NCI-H2081 (cell line): ENCODE data around the gene PSMD11.
"Not testable (repeated sequence)": the region's sequence is repeated elsewhere in the genome, so short reads cannot be mapped to it uniquely, and the experiment has no call there.

Source experiments
- DNase-seq, 2 experiments: peaks; one replicate each; lab custom pipeline; 2025; lab: John Stamatoyannopoulos, UW

PSMD11 gene

DNA sequence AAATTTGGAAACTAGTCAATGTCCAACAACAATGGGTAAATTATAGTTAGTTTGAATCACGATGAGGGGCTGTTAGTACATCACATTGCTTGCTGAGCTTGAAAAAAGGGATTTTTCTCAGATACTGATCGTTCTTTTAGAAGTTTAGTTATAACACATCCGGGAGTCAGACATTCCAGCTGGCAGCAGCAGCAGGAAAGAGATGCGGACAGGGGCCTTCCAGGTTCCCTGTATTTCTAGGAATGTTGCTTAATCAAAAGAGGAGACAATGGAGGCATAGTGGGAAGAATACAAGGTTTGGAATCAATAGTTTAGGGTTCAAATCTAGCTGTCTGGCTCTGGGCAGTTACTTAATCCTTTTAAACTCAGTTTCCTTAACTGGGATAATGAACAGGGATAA is 70.3 kb downstream of the PSMD11 start:
- no peak for DNase-seq

DNA sequence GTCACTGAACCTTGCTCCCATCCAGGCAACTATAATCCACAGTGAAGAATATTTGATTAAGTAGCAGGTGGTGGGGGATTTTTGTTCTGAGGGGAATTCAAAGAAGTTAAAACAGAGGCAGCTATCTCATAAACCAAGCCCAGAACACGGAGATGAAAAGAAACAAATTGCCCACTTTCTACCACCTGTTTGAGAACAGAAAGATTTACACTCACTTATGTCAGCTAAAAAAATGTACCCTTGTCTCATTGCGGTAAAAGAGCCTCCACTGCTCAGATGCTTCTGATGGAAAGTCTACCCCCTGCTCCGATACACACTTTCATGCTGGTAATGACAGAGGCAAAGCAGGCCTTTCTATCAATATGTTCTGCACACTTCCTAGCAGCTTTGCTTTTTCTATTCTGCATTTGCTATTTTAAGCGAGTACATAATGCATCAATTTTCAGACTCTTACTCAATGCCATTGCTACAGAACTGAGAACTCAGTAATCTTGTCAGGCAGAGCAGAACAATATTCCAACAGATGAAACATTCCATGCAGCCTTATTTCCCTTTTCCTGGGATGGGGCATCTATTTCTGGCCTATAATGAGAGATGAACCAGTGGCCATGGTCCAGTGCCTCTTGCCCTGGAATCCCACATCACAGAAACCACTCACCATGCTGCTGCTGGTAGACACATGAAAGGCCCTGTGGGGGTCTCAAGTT is 71.5 kb downstream of the PSMD11 start:
- no peak for DNase-seq

DNA sequence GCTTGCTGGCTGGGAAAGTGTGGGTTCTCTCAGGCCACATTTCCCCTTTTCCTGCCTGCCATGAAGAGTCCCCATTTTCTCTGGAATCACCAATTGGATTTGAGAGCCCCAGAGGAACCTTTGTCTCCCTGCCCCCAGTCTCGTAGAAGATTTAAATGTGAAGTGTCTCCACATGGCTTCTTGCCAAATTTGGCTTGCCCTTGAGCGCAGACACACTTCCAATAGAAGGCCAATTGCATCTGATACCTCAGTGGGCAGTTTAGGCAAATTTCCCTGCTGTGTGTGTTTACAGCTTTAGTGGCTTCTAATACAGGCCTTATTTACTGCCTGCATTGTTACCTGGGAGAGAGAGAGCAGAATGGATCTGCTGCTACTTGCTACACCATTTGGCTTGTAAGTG is 72.1 kb downstream of the PSMD11 start:
- DNase-seq: peak in 1 of 2 experiments; percentile 42

DNA sequence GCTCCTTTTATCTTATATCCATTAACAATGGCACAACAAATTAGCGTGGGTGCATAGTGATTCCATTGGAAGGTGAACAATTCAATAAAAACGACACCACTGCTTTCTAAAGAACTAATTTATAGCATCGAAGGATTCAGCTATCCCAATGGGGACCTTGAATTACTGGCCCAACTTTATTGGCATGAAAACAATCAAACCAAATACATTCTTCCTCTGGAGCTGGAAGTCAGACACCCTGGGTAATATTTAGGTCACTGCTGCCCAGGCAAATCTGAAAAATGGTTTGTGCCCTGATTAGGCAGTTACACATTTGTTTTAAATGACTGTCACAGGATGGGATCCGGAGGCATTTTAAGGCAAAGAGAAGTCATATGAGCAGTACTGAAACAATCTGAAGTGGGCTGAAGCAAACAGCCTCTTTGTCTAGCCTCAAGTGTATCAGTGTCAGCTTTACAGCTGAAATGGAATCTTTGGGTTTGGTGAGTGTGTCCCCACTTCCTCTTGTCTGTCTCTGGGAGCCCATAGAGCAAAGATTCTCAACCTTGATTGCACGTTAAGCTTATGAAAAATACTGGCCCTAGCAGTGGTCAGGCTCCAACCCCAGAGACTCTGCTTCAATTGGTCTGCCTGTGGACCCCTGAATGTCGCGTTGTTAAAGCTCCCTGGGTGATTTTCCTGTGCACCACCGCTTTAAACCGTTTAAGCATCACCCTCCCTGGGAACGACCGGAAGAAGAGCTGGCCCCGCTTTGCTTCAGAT is 72.8 kb downstream of the PSMD11 start:
- DNase-seq: no peak

DNA sequence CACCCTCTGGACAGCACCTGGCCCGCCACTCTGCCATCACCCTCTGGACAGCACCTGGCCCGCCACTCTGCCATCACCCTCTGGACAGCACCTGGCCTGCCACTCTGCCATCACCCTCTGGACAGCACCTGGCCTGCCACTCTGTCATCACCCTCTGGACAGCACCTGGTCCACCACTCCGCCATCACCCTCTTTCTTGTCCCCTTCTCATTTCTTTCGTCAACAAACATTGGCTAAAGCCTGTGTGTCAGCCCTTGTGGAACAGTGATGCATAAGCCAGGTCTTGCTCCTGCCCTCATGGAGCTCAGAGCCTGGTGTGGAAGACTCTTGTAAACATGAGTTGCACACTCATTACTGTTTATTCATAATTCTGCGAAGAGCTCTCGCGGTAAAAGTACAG is 73.7 kb downstream of the PSMD11 start:
- DNase-seq: no peak

DNA sequence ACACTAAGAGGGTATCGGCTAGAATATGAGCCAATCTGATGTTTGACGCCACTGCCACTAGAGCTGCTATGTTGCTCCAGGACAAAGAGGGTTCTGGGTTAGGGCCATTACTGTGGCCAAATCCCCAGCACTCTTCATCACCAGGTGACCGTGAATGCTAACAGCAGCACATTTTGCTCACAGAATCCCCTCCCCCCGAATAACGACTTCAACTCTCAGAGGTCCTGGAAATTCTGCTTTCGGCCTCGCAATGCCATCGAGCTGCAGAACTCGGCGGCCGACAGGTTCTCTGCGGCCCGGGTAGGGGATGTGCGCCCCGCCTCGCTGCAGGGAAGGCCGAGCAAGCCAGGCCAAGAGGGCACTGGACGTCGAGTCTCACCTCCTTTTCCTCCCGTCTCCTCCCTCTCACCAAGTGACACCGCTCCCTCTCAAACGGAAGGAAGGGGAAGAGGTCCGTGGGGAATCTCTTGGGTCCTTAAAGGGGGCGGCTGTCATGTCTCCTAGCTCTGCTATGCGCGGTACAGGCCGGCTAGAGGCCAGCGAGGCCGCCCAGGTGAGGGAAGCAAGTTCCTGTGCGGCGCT is 74.4 kb downstream of the PSMD11 start:
- DNase-seq: no peak

DNA sequence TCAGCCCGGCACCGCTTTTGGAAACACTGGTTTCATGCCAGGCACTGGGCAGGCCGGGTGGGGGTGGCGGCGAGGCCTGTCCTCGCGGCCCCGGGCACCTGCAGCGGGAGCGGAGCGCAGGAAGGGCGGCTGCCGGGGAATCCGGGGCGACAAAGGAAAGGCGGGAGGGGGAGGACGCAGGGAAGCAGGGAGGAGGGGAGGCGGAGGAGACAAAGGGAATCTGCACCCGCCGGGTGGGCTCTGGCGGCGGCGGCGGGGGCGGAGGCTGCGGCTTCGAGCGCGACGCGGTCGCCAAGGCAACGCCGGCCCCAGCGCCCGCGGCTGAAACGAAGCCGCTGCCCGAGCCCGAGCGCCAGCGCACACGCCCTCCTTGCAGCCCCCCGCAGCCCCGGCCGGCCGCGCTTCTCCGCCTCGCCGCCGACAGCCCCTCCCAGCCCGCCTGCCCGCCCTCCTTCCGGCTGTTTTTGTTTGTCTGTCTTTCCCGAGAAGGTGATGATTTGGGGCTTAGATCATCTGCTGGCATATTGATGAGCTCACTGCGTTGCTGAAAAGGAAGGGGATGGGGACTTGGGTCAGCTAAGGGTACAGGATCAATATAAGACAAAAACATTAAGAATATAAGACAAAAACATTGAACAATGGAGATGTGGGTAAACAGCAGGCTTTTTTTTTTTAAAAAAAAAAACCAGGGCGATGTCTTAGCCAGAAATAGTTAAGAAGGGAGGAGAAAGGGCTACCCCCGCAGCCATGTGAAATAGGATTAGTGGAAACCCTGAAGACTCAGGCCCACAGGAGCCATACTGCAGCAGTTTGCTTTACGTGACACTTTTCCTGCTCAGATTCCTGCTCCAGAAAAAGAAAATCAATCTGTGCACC is 75.2 kb downstream of the PSMD11 start:
- DNase-seq: peak; percentile 82 to 83

DNA sequence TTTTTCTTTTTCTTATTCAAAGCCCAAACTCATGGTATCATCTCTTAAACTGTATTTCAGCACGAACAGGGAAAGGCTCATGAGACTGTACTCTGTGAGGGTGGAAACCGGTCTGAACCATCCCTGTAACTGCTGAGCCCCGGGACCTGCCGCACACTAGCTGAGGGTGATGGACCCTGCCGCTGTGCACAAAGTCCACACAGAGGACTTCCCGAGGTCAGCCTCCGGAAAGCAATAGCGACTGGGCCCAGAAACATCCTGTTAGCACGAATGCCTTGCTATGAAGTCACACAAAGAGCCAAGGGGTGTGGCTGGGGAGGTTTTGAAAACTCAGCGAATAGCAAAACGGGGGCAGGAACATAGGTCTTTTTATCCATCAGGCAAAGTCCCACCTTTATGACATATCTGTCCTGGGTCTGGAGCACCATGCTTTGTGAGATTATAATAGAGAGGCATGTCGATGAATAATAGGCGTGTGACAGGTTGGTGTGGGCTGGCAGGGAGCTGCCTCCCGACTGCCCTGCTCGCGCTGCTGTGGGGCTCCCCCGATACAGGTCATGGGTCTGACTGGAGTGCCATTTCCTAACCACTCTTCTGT is 75.9 kb downstream of the PSMD11 start:
- peak in 1 of 2 experiments; percentile 17 for DNase-seq

DNA sequence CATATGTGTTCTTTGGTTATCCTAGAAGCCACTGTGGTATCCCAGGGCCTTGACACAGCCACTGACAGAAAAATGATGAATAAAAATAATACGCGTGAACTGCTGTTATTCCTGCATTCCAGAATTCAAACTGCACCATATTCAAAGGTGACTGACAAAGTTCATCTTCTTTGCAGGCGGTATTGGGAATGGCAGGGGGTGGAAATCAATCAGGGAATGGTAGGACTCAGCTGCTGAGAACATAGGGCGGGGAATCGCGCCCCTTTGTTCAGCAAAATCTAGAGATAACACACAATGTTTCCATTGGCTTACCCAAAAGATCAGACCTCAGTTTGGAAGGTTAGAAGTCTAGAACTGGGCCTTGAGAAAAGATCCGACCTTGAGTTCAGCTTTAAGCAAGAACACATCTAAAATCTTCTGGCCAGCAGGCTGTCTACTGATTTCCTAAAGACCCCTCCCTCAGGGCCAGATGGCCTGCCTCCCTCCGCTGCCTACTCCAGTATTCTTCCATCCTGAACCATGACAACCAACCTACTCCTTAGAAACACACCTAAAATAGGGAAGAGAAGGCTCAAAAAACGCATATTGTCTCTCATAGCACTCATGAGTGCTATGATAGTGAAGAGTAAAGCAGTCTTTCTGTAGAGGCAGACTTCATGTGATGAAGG is 76.6 kb downstream of the PSMD11 start:
- DNase-seq: no peak

DNA sequence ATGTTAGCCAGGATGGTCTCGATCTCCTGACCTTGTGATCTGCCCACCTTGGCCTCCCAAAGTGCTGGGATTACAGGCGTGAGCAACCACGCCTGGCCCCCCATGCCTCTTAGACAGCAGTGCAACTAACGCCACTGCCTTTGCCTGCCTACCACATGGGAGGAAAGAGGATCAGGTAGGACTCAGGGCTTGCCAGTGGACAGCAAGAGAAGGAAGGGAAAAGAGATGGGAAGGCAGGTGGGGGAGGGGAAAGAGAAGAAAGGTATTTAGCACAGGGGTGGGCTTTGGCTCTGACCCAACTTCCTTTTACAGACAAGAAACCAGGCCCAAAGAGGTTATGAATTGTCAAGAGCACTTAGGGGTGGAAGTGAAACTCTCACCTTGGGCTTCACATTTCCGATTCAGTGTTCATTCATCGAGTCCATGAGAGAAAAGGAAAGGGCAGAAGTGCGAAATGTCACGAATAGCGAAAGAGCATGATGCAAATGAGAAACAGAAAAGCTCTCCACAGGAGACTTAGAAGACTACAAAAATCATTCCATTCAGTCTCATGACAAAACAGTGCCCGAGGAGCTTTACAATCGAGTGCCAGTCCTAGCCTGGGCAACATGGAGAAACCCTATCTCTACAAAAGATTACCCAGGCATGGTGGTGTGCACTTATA is 78.8 kb downstream of the PSMD11 start:
- DNase-seq: no peak

DNA sequence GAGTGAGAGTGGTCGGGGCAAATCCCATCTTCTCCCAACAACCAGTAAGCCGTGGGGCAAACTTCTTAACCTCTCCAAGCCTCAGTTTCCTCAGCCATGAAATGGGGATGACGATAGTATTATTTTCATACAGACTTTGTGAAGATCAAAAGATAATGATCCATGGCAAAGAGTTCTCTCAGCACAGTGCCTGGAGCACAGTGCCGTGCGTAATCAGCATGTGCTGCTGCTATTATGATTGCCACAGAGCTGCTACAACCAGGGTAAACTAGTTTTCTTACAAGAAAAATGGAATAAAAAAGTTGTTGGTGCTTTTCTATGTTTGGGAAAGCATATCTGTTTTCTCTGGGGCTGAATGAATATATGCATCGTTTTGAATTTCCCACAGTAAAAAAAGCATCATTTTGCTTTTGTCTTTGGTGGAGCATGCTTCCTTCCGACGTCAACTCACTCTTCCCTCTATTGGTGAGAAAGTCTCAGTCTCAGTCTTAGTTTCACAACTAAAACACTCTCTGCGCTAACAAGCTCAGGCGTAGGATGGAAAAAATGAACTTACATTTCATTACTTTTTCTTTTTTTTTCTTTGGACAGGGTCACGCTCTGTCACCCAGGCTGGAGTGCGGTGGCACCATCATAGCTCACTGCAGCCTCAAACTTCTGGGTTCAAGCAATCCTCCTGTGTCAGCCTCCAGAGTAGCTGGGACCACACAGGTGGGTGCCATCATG is 79.7 kb downstream of the PSMD11 start:
- no peak for DNase-seq

DNA sequence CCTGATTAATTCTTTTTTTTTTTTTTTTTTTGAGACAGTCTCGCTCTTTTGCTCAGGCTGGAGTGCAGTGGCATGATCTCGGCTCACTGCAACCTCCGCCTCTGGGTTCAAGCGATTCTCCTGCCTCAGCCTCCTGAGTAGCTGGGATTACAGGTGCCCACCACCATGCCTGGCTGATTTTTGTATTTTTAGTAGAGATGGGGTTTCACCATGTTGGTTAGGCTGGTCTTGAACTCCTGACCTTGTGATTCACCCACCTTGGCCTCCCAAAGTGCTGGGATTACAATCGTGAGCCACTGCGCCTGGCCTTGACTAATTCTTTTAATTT is 80.2 kb downstream of the PSMD11 start:
- DNase-seq: not testable (repeated sequence)

DNA sequence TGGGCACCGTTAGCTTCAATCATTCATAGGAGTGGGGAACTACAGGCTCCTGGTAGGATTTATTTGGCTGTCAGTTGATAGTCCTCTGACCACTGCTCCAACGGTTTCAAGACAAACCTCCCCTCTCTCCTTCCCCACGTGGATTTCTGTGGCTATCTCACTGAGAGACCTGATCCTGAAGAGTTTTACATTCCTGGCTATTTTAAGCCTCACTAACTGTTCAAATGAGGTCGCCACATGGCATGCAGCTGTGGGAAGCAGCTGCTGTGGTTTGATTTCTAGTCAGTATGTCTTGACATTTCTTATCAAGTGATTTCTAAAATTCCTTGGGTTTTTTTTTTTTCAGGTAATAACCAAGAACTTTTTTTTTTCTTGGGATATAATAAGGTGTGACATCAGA is 80.8 kb downstream of the PSMD11 start:
- no peak for DNase-seq

DNA sequence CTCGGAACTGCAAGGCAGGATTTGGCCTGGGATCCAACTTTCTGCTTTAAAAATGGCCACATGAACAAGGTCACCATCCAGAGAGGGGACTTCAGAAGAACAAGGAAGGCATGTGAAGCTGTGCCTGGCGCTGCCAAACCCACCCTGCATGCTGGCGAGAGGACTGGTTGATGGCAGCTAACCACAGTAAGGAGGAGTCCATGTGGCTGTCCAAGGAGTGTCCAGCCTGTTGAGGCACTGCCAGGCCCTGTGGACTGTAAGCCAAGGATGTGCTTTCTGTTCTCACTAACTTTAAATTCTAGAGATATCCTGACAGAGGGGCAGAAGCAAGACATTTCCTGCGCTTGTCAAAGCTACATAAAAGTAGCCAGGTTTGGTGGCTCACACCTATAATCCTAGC is 82.8 kb downstream of the PSMD11 start:
- DNase-seq: no peak

DNA sequence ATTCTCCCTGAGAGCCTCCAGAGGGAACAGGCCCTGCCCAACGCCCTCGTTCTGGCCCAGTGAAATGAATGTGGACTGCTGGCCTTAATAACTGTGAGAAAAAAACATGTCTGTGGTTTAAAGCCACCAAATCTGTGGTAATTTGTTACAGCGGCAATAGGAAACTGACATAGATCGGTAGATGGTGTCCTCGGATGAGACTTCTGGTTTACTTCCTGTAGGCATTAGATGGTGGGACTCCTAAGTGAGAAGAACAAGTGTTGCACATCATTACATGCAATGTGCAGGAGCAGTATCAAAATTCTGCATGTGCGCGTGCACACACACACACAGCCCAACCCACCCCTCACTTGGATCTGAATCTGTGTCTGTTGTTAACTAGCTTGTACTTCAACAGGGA is 84.5 kb downstream of the PSMD11 start:
- no peak for DNase-seq

DNA sequence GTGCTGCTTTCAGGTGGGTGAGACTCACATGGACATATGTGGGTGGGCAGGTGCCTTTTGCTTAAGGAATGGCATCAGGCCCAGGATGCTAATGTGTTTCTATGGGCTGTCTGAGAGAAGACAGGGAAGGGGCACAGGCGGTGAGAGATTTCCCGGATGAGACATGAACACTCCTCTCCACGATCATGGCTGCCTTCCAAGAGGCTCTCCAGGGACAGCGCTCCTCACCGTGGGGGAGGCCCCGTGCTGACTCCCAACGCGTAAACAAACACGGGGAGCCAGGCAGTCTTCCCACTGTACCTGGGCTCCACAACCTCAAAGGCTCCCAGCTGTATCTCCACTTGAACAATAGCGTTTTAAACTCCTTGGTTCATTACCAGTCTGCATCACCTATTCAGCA is 85.3 kb downstream of the PSMD11 start:
- peak; percentile 64 to 85 for DNase-seq
